ENCODE measurements around the gene GNAO1.

DNA sequence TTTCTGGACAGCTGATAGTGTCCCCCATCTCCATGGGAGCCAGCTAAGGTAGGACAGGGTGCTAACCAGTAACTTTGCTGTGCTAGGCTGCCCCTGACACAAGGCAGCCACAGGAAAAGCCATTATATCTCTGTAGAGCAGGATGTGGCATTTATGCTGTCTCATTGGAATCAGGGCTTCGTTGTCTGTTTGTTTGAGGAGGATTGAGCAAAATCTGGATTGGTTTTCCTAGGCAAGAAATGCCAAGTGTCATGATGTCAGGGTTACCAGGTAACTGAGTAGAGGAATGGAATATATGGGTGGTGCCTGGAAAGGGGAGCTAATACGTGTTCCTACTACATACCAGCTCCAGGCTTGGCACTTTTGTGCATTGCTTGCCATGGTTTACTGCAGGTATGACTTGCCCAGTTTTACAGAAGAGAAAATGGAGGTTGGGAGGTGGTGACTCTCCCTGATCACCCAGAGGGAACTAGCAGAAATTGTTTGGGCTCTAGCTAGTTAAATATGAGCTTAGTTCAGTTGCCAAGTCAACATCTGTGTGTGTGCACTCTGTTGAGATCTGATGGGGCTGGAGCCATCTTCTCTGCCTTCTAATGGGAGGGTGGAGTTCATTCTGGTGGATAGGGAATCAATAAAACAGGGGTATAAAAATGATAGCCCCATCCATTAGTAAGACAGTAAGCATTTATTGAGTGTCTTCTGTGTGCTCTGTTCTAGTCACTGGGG lies 33.9 kb downstream of the GNAO1 start:
- TF ChIP-seq EZH2 (IDR thresholded peaks at IDR 0.05; ENCODE audit: low read length) (no peak), CTCF (optimal IDR thresholded peaks at IDR 0.05 in 1 of 3, IDR thresholded peaks at IDR 0.05 in 1 of 3, conservative IDR thresholded peaks at IDR 0.05 in 1 of 3; ENCODE audit: extremely low read depth in 1 of 3, insufficient read depth in 2 of 3, low read length in 3 of 3) (no peak)

Data from keratinocyte (primary cell).